ENCODE data around the gene RDH14.

Gene RDH14

DNA sequence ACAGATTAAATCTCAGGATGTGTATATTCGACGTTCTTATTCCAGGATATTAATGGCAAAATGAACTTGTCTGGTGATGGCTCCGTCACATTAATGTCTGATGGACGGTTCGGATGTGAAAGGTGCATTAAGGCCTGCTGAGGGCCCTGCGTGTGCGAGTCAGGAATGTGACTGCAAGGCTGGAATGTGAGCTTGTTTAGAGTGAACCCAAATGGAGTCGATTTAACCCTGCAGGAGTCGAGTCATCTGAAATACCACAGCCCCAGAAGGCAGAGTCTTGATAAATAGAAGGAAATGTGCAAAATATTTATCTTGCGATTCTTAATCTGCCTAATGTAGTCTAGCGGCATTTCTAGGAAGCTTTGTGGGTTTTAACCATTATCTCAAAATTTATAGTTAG lies 44.3 kb downstream of the RDH14 start:
- no peaks in the 10 kb centered on the region for H3K36me3 ChIP-seq
- H3K9ac ChIP-seq = no peak overlapping the region
- no peak for TF ChIP-seq Cebpa-rat (IDR thresholded peaks at IDR 0.05)
- no peak overlapping the region for H3K4me3 ChIP-seq
- H3K4me2 ChIP-seq = no peak overlapping the region
- H3K27me3 ChIP-seq = no peaks in the 10 kb centered on the region
- no peaks in the 10 kb centered on the region for H4K20me1 ChIP-seq
- no peaks in the 10 kb centered on the region for H3K4me1 ChIP-seq
- H3K27ac ChIP-seq = no peak overlapping the region
- no peaks in the 10 kb centered on the region for H3K9me3 ChIP-seq

GRCh38 chr2:18514526-18515461 lies 45.7 kb downstream of the RDH14 start:
- no peak overlapping the region for H3K9ac ChIP-seq

GRCh38 chr2:18510775-18511174 lies 49.7 kb downstream of the RDH14 start:
- no peak overlapping the region for H3K4me3 ChIP-seq
- TF ChIP-seq Cebpa-rat (IDR thresholded peaks at IDR 0.05) = no peak
- H3K9me3 ChIP-seq = no peaks in the 10 kb centered on the region
- H3K36me3 ChIP-seq = no peaks in the 10 kb centered on the region
- peaks cover 2% of the 10 kb centered on the region for H3K4me1 ChIP-seq
- no peaks in the 10 kb centered on the region for H3K27me3 ChIP-seq
- no peak overlapping the region for H3K9ac ChIP-seq
- H4K20me1 ChIP-seq = no peaks in the 10 kb centered on the region
- H3K27ac ChIP-seq = no peak overlapping the region
- H3K4me2 ChIP-seq = no peak overlapping the region

More at GRCh38 chr2:18514526-18515461, 45.7 kb downstream of the RDH14 start:
- Histone ChIP-seq H4K20me1 (no peaks in the 10 kb centered on the region), H3K27ac (no peak overlapping the region), H3K27me3 (no peaks in the 10 kb centered on the region), H3K4me3 (no peak overlapping the region), H3K4me2 (no peak overlapping the region), H3K36me3 (no peaks in the 10 kb centered on the region), H3K9me3 (no peaks in the 10 kb centered on the region), H3K4me1 (no peaks in the 10 kb centered on the region)
- no peak for TF ChIP-seq Cebpa-rat (IDR thresholded peaks at IDR 0.05)

DNA sequence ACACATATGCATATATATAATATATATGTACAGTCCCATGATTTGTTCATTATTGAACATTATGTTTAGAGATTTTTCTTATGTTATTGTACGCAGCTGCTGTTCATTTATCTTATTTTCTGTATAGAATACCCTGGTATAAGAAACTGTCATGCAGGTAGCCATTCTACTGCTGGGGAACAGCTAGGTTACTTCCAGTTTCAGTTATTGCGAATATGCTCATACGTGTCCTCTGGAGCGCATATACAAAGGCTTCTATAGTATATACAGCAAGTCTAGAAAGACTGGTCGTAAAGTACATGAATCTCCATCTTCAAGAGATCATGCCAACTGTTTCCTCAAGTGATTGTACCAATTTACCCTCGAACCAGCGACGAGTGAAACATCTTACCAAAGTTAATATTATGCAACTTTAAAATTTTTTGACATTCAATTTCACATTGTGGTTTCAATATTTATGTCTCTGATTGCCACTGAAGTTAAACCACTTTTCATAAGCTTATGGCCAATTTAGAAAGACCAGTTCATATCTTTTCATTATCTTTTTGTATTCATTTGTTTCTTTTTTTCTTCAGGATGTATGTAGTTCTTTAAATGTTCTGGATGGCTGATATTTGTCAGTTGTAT lies 53.5 kb downstream of the RDH14 start:
- no peaks in the 10 kb centered on the region for H3K36me3 ChIP-seq
- H3K27me3 ChIP-seq = no peaks in the 10 kb centered on the region
- H4K20me1 ChIP-seq = no peaks in the 10 kb centered on the region
- H3K4me1 ChIP-seq = peaks cover 21% of the 10 kb centered on the region
- no peak overlapping the region for H3K4me2 ChIP-seq
- H3K9me3 ChIP-seq = no peaks in the 10 kb centered on the region
- TF ChIP-seq Cebpa-rat (IDR thresholded peaks at IDR 0.05) = no peak
- no peak overlapping the region for H3K9ac ChIP-seq
- no peak overlapping the region for H3K27ac ChIP-seq
- H3K4me3 ChIP-seq = no peak overlapping the region

GRCh38 chr2:18505703-18506341 lies 54.6 kb downstream of the RDH14 start:
- Histone ChIP-seq H3K9me3 (no peaks in the 10 kb centered on the region), H3K9ac (no peak overlapping the region), H3K4me1 (peaks cover 28% of the 10 kb centered on the region), H3K4me3 (no peak overlapping the region), H3K4me2 (peak overlapping the region; percentile 11; the same call in 1 of the 2 replicates), H3K27me3 (no peaks in the 10 kb centered on the region), H4K20me1 (no peaks in the 10 kb centered on the region), H3K36me3 (no peaks in the 10 kb centered on the region), H3K27ac (no peak overlapping the region)
- no peak for TF ChIP-seq Cebpa-rat (IDR thresholded peaks at IDR 0.05)

All from BLaER1 (cell line).